Liver (tissue), 9 donors: ENCODE data around the gene COL12A1. TPM values are rescaled to one million over a fixed set of nuclear protein-coding genes. Genes with fewer than 3 reads are reported as not detected.

ENCODE experiments used
- DNase-seq: peaks from one replicate; pipeline ENCODE4 v3.0.0-alpha.2; 2017; ENCODE audit warnings: low spot score
- H3K27ac ChIP-seq, 2 donors: one replicate each; pipeline ENCODE4 v1.7.0; 2013; ENCODE audit warnings: inconsistent platforms in 2 of 2, low read length in 2 of 2, control low read depth in 1 of 2, low read depth in 1 of 2, mild to moderate bottlenecking in 1 of 2
- H3K27me3 ChIP-seq, 4 donors: one replicate each; pipeline versions ENCODE4 v1.6.1 to v1.7.0; 2013; ENCODE audit warnings: low read length in 3 of 4, inconsistent platforms in 1 of 4, mild to moderate bottlenecking in 1 of 4, moderate library complexity in 1 of 4; ENCODE audit not compliant: control insufficient read depth in 4 of 4, insufficient read depth in 4 of 4
- H3K36me3 ChIP-seq, 4 donors: one replicate each; pipeline versions ENCODE4 v1.6.1 to v1.7.0; 2013; ENCODE audit warnings: low read length in 3 of 4, mild to moderate bottlenecking in 3 of 4, low read depth in 1 of 4, moderate library complexity in 1 of 4; ENCODE audit not compliant: control insufficient read depth in 4 of 4, insufficient read depth in 3 of 4
- H3K4me1 ChIP-seq, 4 donors: one replicate each; pipeline versions ENCODE4 v1.6.1 to v1.7.0; 2013; ENCODE audit warnings: low read length in 3 of 4, mild to moderate bottlenecking in 3 of 4, moderate library complexity in 1 of 4; ENCODE audit not compliant: control insufficient read depth in 4 of 4, insufficient read depth in 4 of 4
- H3K4me3 ChIP-seq, 3 donors: one replicate each; pipeline versions ENCODE4 v1.6.1 to v1.7.0; 2013; ENCODE audit warnings: low read length in 3 of 3, control low read depth in 1 of 3, low read depth in 1 of 3, mild to moderate bottlenecking in 1 of 3
- H3K9ac ChIP-seq, 2 donors: one replicate each; pipeline ENCODE4 v1.7.0; 2013; ENCODE audit warnings: low read length in 2 of 2, mild to moderate bottlenecking in 2 of 2, moderate library complexity in 2 of 2, control low read depth in 1 of 2, low read depth in 1 of 2
- H3K9me3 ChIP-seq, 4 donors: one replicate each; pipeline versions ENCODE4 v1.6.1 to v1.7.0; 2013; ENCODE audit warnings: low read length in 3 of 4; ENCODE audit not compliant: control insufficient read depth in 4 of 4
- ATF3 ChIP-seq: IDR thresholded peaks from 2 replicates; pipeline ENCODE4 v1.6.1; 2016; ENCODE audit warnings: antibody characterized with exemption
- CTCF ChIP-seq: fragments of 150-350 bp; IDR thresholded peaks from 2 replicates; pipeline ENCODE4 v1.5.1; 2017; ENCODE audit warnings: improper control_type of control experiment, low read depth, low read length; ENCODE audit not compliant: missing input control
- EGR1 ChIP-seq, 2 donors: IDR thresholded peaks; 2 replicates each; pipeline ENCODE4 v1.6.1; 2016 to 2018; ENCODE audit warnings: antibody characterized with exemption in 2 of 2, low read depth in 2 of 2
- FOXA1 ChIP-seq: IDR thresholded peaks from 2 replicates; pipeline ENCODE4 v1.6.1; 2016; ENCODE audit warnings: antibody characterized with exemption
- FOXA2 ChIP-seq: IDR thresholded peaks from 2 replicates; pipeline ENCODE4 v1.6.1; 2016; ENCODE audit warnings: antibody characterized with exemption
- GABPA ChIP-seq, 2 donors: IDR thresholded peaks in 1 of 2; conservative IDR thresholded peaks in 1 of 2; 2 replicates each; pipeline ENCODE4 v1.6.1; 2016; ENCODE audit warnings: antibody characterized with exemption in 2 of 2, mild to moderate bottlenecking in 1 of 2, moderate library complexity in 1 of 2
- HNF4A ChIP-seq, 2 donors: conservative IDR thresholded peaks; 2 replicates each; pipeline ENCODE4 v1.6.1; 2016; ENCODE audit warnings: antibody characterized with exemption in 2 of 2, mild to moderate bottlenecking in 2 of 2
- HNF4G ChIP-seq: IDR thresholded peaks from 2 replicates; pipeline ENCODE4 v1.6.1; 2016; ENCODE audit warnings: antibody characterized with exemption
- JUND ChIP-seq, 2 donors: IDR thresholded peaks; 2 replicates each; pipeline ENCODE4 v1.6.1; 2016; ENCODE audit warnings: antibody characterized with exemption in 2 of 2
- MAX ChIP-seq: IDR thresholded peaks from 2 replicates; pipeline ENCODE4 v1.6.1; 2016; ENCODE audit warnings: antibody characterized with exemption
- NR2F2 ChIP-seq: IDR thresholded peaks from 2 replicates; pipeline ENCODE4 v1.6.1; 2016; ENCODE audit warnings: antibody characterized with exemption
- RAD21 ChIP-seq, 2 donors: IDR thresholded peaks; 2 replicates each; pipeline ENCODE4 v1.6.1; 2016; ENCODE audit warnings: antibody characterized with exemption in 2 of 2, mild to moderate bottlenecking in 2 of 2
- REST ChIP-seq: IDR thresholded peaks from 2 replicates; pipeline ENCODE4 v1.6.1; 2016; ENCODE audit warnings: antibody characterized with exemption, mild to moderate bottlenecking
- RXRA ChIP-seq, 2 donors: IDR thresholded peaks; 2 replicates each; pipeline ENCODE4 v1.6.1; 2017 to 2018; ENCODE audit warnings: antibody characterized with exemption in 2 of 2, mild to moderate bottlenecking in 1 of 2
- TAF1 ChIP-seq: conservative IDR thresholded peaks from 2 replicates; pipeline ENCODE4 v1.6.1; 2016; ENCODE audit warnings: antibody characterized with exemption, mild to moderate bottlenecking
- WGBS: extraction: QIAGEN DNeasy Blood & Tissue Kit; methylation state at CpG from one replicate; pipeline ENCODE4 v1.1.7; 2013; 5-methylcytosine and 5-hydroxymethylcytosine counted together
- polyA plus RNA-seq, 2 donors: library from polyadenylated mRNA; stranded (reverse) in 1 of 2; unstranded in 1 of 2; fragments of 200-250 nt in 1 of 2; fragments of >200 nt in 1 of 2; fragmentation: Nextera tagmentation in 1 of 2; extraction: Ambion mirVana in 1 of 2; gene quantifications; one replicate each; pipeline versions ENCODE4 v1.2.1 to v1.2.3, GENCODE V29; 2013 to 2015
- total RNA-seq, 2 donors: library from RNA; depleted of rRNA; stranded (reverse); fragments of >200 nt; gene quantifications; one replicate each; pipeline ENCODE4 v1.2.3, GENCODE V29; 2014
- TF ChIP-seq, protein P1 (sequence below): IDR thresholded peaks from 2 replicates; pipeline ENCODE4 v1.6.1; 2016; ENCODE audit warnings: antibody characterized with exemption
- donor health status: healthy.
- donor health status: healthy.
- donor health status: healthy.
- donor health status: healthy.
- donor health status: healthy.

COL12A1 gene
- total and polyA plus RNA-seq, 4 donors: 0.15 to 5.1 (median 1.8) TPM

DNA sequence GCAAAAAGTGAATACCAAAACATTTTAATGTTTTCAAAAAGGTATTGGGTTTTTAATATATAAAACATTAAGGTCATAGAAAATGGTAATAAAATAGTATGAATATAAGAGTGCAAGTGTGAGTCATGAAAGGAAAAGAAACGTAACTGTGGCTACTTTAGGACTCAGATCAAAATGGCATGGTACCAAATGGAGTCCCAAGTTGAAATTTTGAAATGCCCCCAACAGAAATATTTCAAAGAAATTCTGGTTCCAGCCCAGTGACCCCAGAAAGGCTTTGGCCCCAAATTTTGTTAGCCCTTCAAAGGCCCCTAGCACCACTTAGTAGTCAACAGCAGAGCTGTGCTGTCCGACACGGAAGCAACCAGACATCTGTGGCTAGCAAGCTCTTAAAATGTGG, 6.0 kb downstream of the COL12A1 start:
- Histone ChIP-seq H3K36me3 (no peaks in the 10 kb centered on the region), H3K4me1 (peaks cover 0 to 12% (median 9%) of the 10 kb centered on the region in 4 donors), H3K27me3 (peaks cover 0 to 16% (median 9%) of the 10 kb centered on the region in 4 donors), H3K9me3 (no peaks in the 10 kb centered on the region), H3K9ac (no peak overlapping the region), H3K27ac (no peak overlapping the region), H3K4me3 (no peak overlapping the region)
- 84% methylated on average over 3 of the region's 3 CpGs for WGBS
- no peak for TF ChIP-seq NR2F2
- no peak for TF ChIP-seq GABPA (IDR thresholded peaks at IDR 0.05 in 1 of 2, conservative IDR thresholded peaks at IDR 0.05 in 1 of 2)
- TF ChIP-seq, protein P1, sequence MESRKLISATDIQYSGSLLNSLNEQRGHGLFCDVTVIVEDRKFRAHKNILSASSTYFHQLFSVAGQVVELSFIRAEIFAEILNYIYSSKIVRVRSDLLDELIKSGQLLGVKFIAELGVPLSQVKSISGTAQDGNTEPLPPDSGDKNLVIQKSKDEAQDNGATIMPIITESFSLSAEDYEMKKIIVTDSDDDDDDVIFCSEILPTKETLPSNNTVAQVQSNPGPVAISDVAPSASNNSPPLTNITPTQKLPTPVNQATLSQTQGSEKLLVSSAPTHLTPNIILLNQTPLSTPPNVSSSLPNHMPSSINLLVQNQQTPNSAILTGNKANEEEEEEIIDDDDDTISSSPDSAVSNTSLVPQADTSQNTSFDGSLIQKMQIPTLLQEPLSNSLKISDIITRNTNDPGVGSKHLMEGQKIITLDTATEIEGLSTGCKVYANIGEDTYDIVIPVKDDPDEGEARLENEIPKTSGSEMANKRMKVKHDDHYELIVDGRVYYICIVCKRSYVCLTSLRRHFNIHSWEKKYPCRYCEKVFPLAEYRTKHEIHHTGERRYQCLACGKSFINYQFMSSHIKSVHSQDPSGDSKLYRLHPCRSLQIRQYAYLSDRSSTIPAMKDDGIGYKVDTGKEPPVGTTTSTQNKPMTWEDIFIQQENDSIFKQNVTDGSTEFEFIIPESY: no peak
- no peak for TF ChIP-seq REST
- no peak for TF ChIP-seq MAX
- TF ChIP-seq HNF4G: no peak
- no peak for DNase-seq

DNA sequence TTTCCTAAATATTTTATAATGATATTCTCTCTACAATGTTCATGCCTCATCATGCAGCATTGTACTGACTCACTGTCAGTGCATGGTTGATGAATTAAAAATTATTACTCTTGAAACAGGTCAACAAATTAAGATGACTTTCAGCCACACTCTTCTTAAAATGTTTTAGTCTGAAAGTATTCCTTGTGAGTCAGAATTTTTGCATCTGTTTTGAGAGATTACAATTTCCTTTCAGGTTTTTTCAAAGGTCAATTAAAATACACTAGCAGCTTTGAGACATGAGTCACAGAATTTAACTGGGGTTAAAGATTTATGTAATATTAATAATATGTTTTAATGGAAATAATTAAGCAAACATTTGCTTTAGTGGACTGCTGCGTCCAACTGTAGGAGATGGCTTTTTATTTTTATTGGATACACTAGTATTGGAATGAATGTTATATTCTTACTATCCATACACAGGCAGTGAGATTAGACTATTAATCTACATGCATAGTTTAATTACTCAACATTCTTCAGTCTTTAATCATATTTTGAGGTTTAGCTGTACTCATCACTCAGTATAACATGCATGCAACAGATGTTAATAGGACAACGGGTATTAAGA, 9.7 kb downstream of the COL12A1 start:
- H3K4me1 ChIP-seq: no peaks in the 10 kb centered on the region
- TF ChIP-seq ATF3: no peak
- H3K27ac ChIP-seq: no peak overlapping the region
- H3K36me3 ChIP-seq: no peaks in the 10 kb centered on the region
- H3K9me3 ChIP-seq: no peaks in the 10 kb centered on the region
- H3K9ac ChIP-seq: no peak overlapping the region
- no peak overlapping the region for H3K4me3 ChIP-seq
- peaks cover 0 to 7% (median 3%) of the 10 kb centered on the region in 4 donors for H3K27me3 ChIP-seq
- DNase-seq: no peak
- WGBS: 42% methylated on average over 2 of the region's 2 CpGs

- peaks cover 0 to 9% (median 0%) of the 10 kb centered on the region in 4 donors for H3K27me3 ChIP-seq
- WGBS: 65% methylated on average over 3 of the region's 3 CpGs
- H3K27ac ChIP-seq: no peak overlapping the region
- no peak for DNase-seq
- H3K9ac ChIP-seq: no peak overlapping the region
- H3K4me1 ChIP-seq: no peaks in the 10 kb centered on the region
- no peaks in the 10 kb centered on the region for H3K9me3 ChIP-seq
- H3K4me3 ChIP-seq: no peak overlapping the region
- H3K36me3 ChIP-seq: no peaks in the 10 kb centered on the region
- no peak for TF ChIP-seq GABPA (IDR thresholded peaks at IDR 0.05 in 1 of 2, conservative IDR thresholded peaks at IDR 0.05 in 1 of 2)
- TF ChIP-seq, protein P1: no peak
- no peak for TF ChIP-seq RAD21 (IDR thresholded peaks at IDR 0.05)
- no peak for TF ChIP-seq EGR1 (IDR thresholded peaks at IDR 0.05; ENCODE audit: low read depth in 2 of 2)
- no peak for TF ChIP-seq RXRA (IDR thresholded peaks at IDR 0.05)
- no peak for TF ChIP-seq JUND (IDR thresholded peaks at IDR 0.05)
- TF ChIP-seq TAF1: no peak
- no peak for TF ChIP-seq HNF4A (conservative IDR thresholded peaks at IDR 0.05)
- TF ChIP-seq FOXA1: no peak
- TF ChIP-seq CTCF: no peak
- TF ChIP-seq HNF4G: no peak
- TF ChIP-seq FOXA2: no peak
- no peak for TF ChIP-seq MAX
- TF ChIP-seq NR2F2: no peak
These were observed 17.5 kb downstream of the COL12A1 start for GRCh38 chr6:75188221-75188925.
